Left forelimb (tissue), 1 donor: ENCODE results near the gene GLP2R.

Experiments
- DNase-seq: peaks from one replicate; pipeline ENCODE4 v3.0.0-alpha.2; 2018; ENCODE audit warnings: low spot score

Gene GLP2R

DNA sequence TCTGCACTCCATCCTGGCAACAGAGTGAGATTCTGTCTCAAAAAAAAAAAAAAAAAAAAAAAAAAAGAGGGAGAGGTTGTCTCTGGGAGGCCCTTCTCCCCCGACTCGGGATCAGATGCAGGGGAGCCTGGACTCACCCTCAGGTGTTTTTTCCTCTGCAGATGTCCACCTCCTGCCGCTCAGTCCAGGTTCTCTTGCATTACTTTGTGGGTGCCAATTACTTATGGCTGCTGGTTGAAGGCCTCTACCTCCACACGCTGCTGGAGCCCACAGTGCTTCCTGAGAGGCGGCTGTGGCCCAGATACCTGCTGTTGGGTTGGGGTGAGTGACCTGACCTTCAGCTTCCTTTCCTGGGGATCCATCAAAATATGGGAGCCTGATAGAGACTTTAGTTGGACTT lies 34.1 kb downstream of the GLP2R start:
- DNase-seq, result no peak

DNA sequence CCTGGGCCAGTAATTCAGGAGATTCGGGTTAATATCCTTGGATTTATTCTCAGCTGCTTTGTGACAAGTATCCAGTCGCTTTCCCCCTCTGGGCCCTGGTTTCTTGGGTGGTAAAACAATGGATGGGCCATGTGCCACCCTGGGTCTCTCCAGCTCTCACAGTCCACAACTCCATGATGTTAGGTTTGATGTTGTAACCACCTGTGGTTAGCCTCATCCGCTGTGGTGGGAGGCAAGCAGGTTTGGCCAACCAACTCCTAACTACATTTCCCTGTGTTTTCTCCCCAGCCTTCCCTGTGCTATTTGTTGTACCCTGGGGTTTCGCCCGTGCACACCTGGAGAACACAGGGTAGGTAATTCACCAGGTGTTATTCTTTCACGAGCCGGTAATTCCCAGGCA lies 35.1 kb downstream of the GLP2R start:
- no peak for DNase-seq

DNA sequence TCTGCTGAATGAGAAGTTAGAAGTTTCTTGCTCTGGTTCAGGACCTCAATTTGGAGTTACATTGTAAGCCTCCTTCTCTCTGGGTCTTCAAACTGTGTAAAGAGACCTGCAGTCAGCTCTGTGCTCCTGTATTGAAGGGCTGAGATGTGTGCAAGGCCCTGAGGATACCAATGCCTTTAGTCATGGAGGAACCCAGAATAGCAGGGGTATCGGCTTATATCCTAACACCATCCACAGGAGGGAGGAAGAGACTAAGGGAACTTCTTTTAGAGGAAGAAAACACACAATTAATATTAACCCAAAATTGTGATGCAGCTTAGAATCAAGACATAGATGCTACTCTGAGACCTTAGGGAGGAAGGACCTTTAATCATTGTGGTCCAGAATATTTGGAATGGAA lies 36.5 kb downstream of the GLP2R start:
- no peak for DNase-seq

DNA sequence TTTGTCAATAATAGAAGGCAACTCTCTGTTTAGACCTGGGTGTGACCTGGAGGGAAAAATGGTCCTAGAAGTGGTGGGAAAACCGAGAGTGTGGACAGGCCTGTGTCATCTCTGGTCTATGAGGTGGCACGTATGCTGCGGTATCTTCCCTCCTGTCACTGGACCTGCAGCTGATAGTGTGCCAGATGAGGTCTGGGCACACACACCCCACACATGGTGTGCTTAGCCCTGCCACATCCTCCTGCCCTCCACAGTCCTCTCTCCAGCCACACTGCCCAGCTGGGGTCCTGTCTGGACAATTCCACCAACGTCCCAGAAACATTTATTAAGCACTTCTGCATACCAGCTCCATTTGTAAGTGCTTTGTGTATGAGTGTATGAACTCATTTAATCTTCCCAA lies 37.2 kb downstream of the GLP2R start:
- DNase-seq, result no peak

DNA sequence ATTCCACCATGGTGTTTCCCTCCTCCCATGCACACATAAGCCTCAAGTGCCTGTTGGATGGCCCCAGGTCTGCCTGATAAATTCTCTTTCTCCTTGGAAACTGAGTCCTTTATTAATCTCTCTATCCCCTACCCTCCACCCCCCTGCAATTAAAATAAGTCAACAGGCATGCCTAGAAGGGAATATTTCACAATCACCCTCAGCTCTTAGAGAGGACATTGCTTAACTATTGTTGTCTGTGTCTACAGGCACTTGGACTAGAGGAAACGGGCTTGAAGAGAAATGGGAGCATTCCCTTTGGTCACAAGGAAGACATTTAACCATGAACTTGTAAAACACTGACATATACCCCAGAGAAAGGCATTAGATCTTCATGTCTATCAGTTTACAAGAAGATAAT lies 39.9 kb downstream of the GLP2R start:
- no peak for DNase-seq

DNA sequence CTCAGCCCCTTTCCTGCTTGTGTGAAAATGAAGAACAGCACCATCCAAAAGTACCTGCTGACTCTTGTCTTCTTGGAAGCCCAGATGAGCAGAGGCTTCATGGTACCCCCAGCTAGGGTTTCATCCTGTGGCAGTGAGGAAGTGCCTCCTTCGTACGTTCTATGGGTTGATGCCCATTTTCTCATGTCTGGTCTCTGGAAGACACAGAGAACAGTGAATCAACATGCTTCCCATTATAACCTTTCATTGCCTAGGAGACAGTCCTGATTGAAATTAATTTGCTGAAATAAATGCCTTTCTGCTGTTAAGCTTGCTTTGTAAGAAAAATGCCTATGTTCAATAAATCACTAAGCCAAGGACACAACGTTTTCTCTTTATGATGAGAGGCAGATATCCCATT lies 42.8 kb downstream of the GLP2R start:
- no peak for DNase-seq

DNA sequence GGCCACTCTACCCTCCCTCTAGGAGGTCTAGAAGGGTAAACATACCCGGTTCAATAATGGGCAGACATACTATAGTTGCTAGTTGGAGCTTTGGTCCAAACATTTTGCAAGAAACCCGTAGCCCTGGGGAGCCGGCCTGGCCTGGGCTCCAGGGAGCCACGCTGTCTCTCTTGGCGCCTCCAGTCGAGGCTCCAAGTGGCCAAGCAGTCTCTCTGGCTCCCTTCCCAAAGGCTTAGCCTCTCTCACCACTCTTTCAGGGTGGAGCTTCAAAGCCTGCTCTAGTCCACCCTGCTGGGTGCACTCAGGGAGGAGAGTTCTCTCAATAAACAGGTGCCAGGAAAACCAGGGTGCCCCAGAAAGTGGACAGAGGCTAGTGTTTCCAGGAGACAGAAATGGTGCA lies 47.1 kb downstream of the GLP2R start:
- DNase-seq, result no peak

DNA sequence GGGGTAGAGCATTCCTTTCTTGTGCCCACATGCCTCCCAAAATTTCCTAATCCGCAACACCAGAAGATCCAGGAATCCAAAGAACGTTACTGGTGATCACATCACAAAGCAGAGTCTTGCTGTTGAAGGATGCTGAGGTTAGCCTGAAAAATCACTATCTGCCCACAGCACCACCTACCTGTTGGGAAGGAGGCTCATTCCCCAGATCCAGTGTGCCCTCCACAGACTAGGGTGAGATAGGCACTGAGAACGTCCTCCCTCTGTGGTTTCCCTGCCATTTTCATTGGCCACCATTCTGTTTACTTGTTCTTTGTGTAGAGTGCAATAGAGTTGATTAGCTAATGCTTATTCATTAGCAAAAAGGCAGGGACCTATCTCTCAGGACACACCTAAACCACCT lies 49.0 kb downstream of the GLP2R start:
- no peak for DNase-seq

DNA sequence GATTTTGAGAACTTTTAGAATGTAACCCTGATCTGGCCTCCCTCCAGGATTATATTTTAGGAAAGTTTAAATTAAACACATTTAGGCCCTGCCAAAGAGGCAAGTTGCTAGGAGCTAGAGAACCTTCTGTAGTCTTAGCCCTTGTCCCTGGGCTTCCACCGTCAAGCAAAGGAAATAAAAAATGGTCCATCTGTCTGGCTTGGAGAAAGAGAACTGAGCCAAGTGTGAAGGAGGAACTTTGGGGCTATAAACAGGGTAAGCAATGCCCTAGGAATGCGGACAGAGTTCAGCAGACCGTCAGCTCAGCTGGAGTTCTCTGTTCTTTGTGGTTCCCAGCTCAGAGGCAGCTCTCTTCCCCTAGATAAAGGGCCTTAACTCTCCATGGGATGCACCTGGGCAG lies 49.7 kb downstream of the GLP2R start:
- DNase-seq, result no peak

DNA sequence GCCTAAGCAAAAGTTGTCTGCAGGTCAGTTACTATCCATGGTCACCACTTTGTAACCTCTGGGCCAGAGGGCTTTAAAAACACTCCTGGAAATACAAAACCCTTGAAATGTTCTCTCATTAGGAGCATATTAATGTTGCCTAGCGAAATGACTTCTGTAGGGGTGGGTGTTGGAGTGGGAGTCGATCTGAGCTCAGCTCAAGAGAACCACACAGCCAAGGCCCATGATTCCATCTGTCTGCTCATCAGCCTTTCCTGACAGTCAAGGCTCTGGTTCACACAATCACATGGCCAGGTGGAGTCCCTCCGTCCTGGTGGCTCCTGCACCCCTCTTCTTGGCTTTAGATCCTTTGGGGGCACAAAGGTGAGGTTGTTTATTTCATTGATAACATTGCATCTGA lies 52.6 kb downstream of the GLP2R start:
- DNase-seq, result no peak

DNA sequence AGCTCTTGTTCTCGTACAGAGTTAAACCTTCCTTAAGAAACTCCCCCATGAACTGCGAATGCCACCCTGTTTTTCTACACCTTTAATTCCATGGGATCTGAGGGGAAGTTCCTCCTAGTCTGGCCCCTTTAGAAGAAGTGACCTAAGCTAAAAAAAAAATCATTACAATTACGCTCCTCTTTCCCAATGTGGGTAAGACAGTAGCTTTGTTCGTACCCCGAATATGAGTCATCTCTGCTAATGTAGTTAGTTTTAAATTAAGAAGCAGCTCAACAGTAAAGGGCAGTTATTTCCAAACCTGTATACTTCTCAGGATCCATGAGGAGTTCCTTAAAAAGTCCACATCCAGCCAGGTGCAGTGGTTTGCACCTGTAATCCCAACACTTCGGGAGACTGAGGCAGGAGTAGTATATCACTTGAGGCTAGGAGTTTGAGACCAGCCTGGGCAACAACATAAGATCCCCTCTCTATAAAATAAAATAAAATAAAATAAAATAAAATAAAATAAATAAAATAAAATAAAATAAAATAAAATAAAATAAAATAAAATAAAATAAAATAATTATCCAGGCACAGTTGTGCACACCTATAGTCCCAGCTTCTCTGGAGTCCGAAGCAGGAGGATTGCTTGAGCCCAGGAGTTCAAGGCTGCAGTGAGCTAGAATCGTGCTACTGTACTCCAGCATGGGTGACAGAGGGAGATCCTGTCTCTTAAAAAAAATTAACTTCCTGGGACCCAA lies 53.2 kb downstream of the GLP2R start:
- DNase-seq, result no peak

DNA sequence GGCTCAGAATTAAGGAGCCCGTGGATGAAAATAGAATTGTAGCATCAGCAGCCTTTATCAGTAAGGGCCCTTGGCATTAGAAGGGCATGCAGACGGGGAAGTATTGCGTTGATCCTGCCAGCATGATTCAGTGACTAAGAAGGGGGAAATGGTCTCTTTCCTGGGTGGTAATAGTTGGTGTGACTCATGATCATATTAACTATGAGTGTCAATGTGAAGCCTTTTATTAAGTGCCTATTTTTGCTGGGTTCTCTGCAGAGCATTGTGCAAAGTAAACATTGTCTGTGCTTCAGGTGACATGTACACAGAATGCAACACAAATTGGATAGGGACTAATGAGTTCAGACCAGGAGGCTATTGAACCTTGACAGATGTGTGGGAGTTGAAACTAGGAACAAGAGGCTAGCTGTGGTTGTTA lies 54.9 kb downstream of the GLP2R start:
- no peak for DNase-seq

DNA sequence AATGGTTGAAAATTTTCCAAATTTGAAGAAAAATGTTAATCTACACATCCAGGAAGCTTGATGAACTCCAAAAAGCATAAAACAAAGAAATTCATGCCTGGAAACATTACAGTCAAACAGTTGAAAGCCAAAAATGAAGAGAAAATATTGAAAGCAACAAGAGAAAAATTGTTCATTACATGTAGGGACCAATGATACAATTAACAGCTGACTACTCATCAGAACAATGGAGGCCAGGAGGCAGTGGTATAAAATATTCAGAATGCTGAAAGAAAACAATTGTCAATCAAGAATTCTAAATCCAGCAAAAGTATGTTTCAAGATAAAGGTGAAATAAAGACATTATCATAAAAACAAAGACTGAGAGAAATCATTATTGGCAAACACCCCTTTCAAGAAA lies 57.7 kb downstream of the GLP2R start:
- DNase-seq, result no peak

DNA sequence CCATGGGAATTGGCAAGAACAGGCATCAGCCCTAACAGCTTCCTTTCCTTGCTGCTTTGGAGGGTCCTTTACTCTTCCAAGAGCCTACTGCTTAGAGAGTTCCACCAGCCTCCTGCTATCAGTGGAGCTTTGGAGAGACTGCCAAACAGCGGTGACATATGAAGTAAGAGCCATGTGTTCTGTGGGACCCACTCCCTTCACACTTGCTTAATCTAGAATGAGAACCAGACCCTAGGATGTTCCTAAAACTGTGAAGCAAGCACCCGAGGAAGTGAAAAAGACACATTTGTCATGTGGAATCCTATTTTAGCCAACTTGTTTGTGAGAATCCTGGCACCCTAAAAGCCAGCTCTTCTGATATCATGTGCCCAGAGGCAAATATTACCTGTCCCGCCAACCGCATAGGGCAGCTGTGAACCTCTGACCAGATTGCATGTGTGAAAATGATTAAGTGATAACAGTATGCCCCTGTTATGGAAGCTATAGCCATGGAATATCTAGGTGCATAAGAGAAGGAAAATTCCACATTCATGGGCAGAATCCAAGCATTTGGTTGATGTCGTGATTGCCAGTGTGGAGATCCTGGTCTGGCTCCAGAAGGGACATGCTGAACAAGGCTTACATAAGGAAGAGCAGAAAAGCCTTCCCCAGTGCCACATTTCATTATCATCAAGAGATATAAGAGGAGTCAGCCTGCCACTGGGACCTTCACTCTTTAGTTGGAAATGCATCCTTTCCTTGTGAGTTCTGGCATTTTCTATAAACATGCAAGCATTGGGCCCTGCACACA lies 60.6 kb downstream of the GLP2R start:
- no peak for DNase-seq

DNA sequence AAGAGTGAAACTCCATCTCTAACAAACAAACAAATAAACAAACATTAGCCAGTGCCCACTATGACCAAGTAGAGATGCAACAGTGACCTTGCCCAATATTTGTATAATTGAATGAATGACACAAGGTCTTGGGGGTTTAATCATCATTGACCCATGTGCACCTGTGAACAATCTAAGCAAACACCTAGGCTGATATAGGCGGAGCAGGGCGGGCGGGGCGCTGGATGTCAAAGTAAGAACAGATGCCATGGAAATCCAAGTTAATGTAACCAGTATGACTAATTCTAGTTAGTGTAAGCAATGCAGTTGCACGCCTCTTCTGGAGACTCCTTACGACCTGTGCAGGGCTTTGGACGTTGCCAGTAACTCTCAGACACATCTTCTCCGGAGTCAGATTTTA lies 61.8 kb downstream of the GLP2R start:
- DNase-seq, result no peak

DNA sequence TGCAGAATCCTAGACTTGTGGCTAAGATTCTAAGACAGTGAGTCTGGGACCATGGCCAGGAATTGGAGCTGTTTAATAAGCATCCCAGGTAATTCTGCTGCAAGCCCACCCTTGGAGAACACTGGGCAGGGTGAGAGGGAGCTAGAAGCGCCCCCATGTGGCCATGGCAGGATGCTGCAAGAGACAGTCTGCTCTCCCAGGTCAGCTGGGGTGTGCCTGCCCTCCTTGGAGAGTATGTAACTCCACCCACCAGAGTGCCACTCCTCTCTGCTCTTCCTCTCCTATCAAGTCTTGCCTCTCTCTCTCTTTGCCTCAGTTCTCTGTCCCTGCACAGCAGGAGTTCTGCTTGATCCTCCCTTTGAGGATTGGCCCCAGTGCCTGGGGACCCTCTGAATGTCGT lies 64.4 kb downstream of the GLP2R start:
- no peak for DNase-seq

DNA sequence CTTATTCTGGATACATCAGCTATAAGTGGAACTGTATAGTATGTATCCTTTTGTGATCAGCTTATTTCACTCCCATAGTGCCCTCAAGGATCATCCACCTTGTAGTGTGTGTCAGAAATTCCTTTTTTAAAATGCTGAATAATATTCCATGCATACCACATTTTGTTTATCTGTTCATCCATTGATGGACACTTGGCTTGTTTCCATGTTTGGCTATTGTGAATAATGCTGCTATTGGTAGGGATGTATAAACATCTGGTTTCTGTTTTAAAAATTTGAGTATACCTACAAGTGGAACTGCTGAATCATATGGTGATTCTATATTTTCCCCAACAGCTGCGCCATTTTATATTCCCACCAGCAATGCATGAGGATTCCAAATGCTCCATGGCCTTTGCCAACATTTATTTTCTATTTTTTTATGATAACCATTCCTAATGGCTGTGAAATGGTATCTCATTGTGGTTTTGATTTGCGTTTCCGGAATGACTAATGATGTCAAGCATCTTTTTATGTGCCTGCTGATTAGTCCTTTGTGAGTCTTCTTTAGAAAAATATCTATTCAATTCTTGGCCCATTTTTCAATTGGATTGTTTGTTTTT lies 67.8 kb downstream of the GLP2R start:
- DNase-seq, result no peak

DNA sequence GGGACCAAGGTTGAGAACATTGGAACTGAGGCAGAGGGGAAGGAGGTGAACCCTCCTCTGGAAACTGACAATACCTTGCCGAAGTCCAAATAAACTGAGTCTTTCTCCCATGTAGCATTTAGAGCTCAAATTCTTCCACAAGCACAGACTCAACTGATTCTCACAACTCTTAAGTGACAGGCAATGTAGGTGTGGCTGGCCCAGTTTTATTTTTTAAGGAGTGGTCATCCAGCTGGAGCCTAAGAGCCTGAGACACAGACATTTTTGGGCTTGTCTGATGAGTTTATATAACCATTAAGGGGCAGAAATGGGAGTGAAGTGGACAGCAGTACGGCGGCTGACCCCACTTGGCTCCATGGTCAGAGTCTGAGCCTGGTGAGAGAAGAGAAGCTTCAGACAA lies 68.5 kb downstream of the GLP2R start:
- DNase-seq, result no peak

DNA sequence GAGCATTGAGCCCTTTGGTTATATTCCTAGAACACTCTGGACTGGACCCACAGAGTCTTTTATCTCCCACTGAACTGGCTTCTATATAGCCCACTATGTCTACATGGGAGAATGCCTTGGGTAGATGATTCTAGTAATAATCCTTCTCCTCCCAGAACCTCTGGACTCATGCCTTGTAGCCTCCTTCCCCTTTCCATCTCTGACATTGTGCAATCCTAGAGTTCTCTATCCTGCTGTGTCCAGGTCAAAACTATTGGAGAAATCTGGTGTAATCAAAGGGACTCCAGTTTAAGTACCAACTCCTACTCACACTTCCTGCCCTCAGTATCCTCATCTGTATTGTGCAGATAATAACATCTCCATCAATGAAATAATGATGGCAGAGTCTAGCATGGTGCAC lies 70.2 kb downstream of the GLP2R start:
- no peak for DNase-seq

DNA sequence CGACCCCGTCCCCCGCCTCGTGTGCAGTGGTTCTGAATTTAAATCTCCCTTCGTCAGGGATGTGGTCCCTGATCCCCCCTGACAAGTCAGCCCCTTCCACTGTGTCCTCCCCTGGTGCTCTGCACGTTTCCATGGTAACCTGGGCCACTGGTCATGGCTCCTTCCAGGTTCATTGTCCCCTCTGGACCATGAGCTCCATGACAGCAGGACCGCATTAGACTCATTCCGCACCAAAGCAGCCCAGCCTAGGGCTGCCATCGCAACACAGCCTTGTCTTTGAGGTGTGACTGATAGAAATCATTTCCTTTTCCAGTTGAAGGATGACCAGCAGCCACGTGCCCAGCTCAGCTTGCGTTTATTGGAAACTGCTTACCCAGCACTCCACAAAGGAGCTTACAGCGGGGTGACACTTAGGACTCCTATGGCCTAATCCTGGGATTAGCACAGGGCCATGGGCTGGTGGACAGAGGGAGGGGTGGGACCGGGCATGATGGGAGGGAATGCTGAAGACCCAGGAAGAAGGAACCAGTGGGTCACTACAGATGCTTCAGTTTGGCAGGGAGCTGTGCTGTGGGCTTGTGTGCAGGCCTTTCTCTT lies 71.7 kb downstream of the GLP2R start:
- no peak for DNase-seq

DNA sequence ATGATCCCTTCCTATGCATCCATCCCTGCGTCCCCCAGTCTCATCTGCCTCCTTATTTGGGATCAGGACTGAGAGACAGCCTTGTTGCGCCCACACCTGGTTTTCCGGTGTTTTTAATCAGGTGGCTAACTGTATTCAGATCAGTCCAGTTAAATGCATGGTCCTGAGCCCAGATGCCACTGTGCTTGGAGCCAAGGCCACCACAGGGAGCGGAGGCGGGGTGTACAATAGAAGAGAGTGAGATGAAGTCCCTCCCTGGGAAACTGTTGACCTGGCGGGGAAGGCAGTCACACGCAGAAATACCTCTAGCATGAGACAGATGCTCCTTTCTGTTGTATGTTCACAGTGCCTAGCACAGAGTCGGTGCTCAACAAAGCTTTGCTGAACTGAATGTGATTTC lies 73.1 kb downstream of the GLP2R start:
- no peak for DNase-seq

DNA sequence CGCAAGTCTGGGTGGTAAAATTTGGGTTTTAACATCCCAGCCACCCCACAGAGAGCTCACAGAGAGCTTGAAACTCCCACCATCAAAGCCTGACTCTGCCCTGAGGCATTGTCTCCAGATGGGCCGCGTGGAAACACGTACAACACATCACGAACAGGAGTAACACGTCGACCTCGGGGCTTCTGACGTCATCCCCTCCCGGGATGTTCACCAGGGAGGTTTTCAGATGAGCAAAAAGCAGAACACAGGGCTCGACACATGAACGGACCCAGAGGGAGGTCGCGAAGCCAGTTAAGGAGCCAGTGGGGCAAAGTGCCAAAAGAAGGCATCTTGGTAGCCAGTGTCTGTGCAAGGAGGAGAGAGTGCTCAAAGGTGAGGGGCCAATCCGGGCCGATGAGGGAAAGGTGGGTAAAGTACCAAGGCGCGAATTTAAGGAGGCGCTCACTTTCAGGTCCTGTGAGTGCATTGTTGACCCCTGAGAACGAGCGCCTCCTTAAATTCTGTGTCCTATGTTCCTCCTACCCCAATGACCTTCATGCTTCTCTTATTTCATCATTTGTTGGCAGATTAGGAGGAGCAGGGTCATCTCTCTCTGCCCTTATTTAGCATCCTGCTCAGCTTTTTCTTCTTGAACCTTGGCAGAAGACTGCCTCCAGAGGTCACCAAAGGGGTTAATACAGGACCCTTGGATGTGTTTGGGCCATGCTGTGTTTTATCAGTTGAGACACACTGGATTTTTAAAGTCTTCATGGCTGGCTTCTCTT lies 73.7 kb downstream of the GLP2R start:
- no peak for DNase-seq
